Smooth muscle cell (in vitro differentiated cells): ENCODE measurements around the gene IL22RA2. TPM values are rescaled to one million over a fixed set of nuclear protein-coding genes. Genes with fewer than 3 reads are reported as not detected.

ENCODE experiments used
- DNase-seq: peaks from one replicate; lab custom pipeline; 2025; ENCODE audit not compliant: unreplicated experiment; lab: John Stamatoyannopoulos, UW
- H2AFZ ChIP-seq: fragments of 200-600 bp; sonication (generic); 2 replicates; pipeline ENCODE4 v1.6.0; 2016; ENCODE audit warnings: antibody characterized with exemption, low read depth, mild to moderate bottlenecking
- H3F3A ChIP-seq: fragments of 200-600 bp; sonication (generic); 2 replicates; pipeline ENCODE4 v1.6.0; 2017; ENCODE audit warnings: antibody characterized with exemption, low read depth
- H3K27ac ChIP-seq: fragments of 200-600 bp; sonication (generic); 2 replicates; pipeline ENCODE4 v1.5.1; 2016; ENCODE audit warnings: low read depth, mild to moderate bottlenecking
- H3K27me3 ChIP-seq: fragments of 200-600 bp; sonication (generic); 2 replicates; pipeline ENCODE4 v1.6.1; 2016; ENCODE audit warnings: low read depth, mild to moderate bottlenecking
- H3K36me3 ChIP-seq: fragments of 200-600 bp; sonication (generic); 2 replicates; pipeline ENCODE4 v1.5.1; 2016; ENCODE audit warnings: low read depth
- H3K4me1 ChIP-seq: fragments of 200-600 bp; sonication (generic); 2 replicates; pipeline ENCODE4 v1.5.1; 2016; ENCODE audit warnings: low read depth
- H3K4me2 ChIP-seq: fragments of 200-600 bp; sonication (generic); 2 replicates; pipeline ENCODE4 v1.6.0; 2016; ENCODE audit warnings: mild to moderate bottlenecking
- H3K4me3 ChIP-seq: fragments of 200-600 bp; sonication (generic); 2 replicates; pipeline ENCODE4 v1.5.1; 2016; ENCODE audit warnings: mild to moderate bottlenecking
- H3K79me2 ChIP-seq: fragments of 200-600 bp; sonication (generic); 2 replicates; pipeline ENCODE4 v1.6.0; 2016; ENCODE audit warnings: low read depth, mild to moderate bottlenecking
- H3K9ac ChIP-seq: fragments of 200-600 bp; sonication (generic); 2 replicates; pipeline ENCODE4 v1.6.0; 2016; ENCODE audit warnings: low read depth
- H3K9me3 ChIP-seq: fragments of 200-600 bp; sonication (generic); replicated peaks from 2 replicates; pipeline ENCODE4 v1.5.1; 2016; ENCODE audit warnings: low read depth
- H4K20me1 ChIP-seq: fragments of 200-600 bp; sonication (generic); 2 replicates; pipeline ENCODE4 v1.6.0; 2016; ENCODE audit warnings: low read depth
- CTCF ChIP-seq: fragments of 200-600 bp; sonication (generic); IDR thresholded peaks from 2 replicates; pipeline ENCODE4 v1.5.1; 2017; ENCODE audit warnings: borderline replicate concordance, mild to moderate bottlenecking, antibody characterized with exemption; ENCODE audit not compliant: insufficient read depth, poor library complexity, severe bottlenecking
- WGBS: methylation state at CpG from one replicate; pipeline ENCODE4 v1.1.7; 2016; ENCODE audit warnings: low lambda C conversion rate; 5-methylcytosine and 5-hydroxymethylcytosine counted together
- polyA plus RNA-seq: library from polyadenylated mRNA; unstranded; fragments of >200 nt; fragmentation: Nextera tagmentation; extraction: Ambion mirVana; gene quantifications from 2 replicates; pipeline ENCODE4 v1.2.1, GENCODE V29; 2016
- total RNA-seq: library from RNA; depleted of rRNA; stranded (reverse); fragments of >200 nt; gene quantifications from 2 replicates; pipeline ENCODE4 v1.2.3, GENCODE V29; 2014

Gene IL22RA2
- total and polyA plus RNA-seq, 2 experiments from 2014 or later: not detected

GRCh38 chr6:137106183-137106582 lies 67.3 kb downstream of the IL22RA2 start:
- Histone ChIP-seq H3K4me1 (no peaks in the 10 kb centered on the region), H2AFZ (no peak overlapping the region), H3K4me3 (no peak overlapping the region), H3K79me2 (no peaks in the 10 kb centered on the region), H3K27me3 (no peaks in the 10 kb centered on the region), H3K36me3 (no peaks in the 10 kb centered on the region), H3K9me3 (no peaks in the 10 kb centered on the region), H3F3A (no peaks in the 10 kb centered on the region), H3K27ac (no peak overlapping the region), H4K20me1 (no peaks in the 10 kb centered on the region), H3K9ac (no peak overlapping the region), H3K4me2 (no peak overlapping the region)
- DNase-seq: no peak
- TF ChIP-seq CTCF: no peak
- 85% methylated on average over 3 of the region's 3 CpGs for WGBS

- Histone ChIP-seq H2AFZ (no peak overlapping the region), H3K27ac (no peak overlapping the region), H3F3A (no peaks in the 10 kb centered on the region), H3K79me2 (no peaks in the 10 kb centered on the region), H3K27me3 (no peaks in the 10 kb centered on the region), H3K4me3 (no peak overlapping the region), H4K20me1 (no peaks in the 10 kb centered on the region), H3K9me3 (no peaks in the 10 kb centered on the region), H3K4me2 (no peak overlapping the region), H3K4me1 (no peaks in the 10 kb centered on the region), H3K9ac (no peak overlapping the region), H3K36me3 (no peaks in the 10 kb centered on the region)
- 68% methylated on average over 4 of the region's 4 CpGs for WGBS
- no peak for TF ChIP-seq CTCF
- no peak for DNase-seq
Observed at GRCh38 chr6:137105375-137105774, 68.1 kb downstream of the IL22RA2 start.

- Histone ChIP-seq H3K27me3 (no peaks in the 10 kb centered on the region), H3K27ac (no peak overlapping the region)
Observed at GRCh38 chr6:137104926-137105325, 68.5 kb downstream of the IL22RA2 start.

More at GRCh38 chr6:137104926-137105325, 68.5 kb downstream of the IL22RA2 start:
- H4K20me1 ChIP-seq: no peaks in the 10 kb centered on the region
- H3K4me1 ChIP-seq: no peaks in the 10 kb centered on the region
- no peak for TF ChIP-seq CTCF
- WGBS: 93% methylated on average over 3 of the region's 3 CpGs
- H3K9me3 ChIP-seq: no peaks in the 10 kb centered on the region
- DNase-seq: no peak
- H3K79me2 ChIP-seq: no peaks in the 10 kb centered on the region
- no peaks in the 10 kb centered on the region for H3K36me3 ChIP-seq
- H3K9ac ChIP-seq: no peak overlapping the region
- H3F3A ChIP-seq: no peaks in the 10 kb centered on the region
- H2AFZ ChIP-seq: no peak overlapping the region
- no peak overlapping the region for H3K4me2 ChIP-seq
- no peak overlapping the region for H3K4me3 ChIP-seq
